NCI-H526 (cell line): Measurements from ENCODE around the gene TEX264.

Experiments
- DNase-seq, 2 experiments: peaks; one replicate each; lab custom pipeline; 2025; lab: John Stamatoyannopoulos, UW

TEX264 gene

DNA sequence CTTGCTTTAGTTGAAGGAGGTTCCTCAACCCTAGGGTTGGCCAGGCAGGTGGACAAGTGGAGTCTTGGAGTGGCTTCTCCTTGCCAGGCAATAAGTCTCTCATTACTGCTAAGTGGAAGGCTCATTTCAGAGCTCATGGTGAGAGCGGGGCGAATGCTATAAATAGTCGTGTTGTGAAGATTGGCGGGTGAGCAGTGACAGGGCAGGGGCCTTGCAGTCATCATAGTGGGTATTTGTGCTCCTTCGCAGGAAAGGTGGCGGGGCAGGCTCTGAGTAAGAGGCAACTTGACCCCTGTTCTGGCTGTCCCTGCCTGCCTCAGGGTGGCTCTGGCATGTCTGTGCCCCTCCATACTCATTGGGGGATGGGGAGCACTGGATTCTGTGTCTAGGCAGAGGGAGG, 27.2 kb downstream of the TEX264 start:
- no peak for DNase-seq

DNA sequence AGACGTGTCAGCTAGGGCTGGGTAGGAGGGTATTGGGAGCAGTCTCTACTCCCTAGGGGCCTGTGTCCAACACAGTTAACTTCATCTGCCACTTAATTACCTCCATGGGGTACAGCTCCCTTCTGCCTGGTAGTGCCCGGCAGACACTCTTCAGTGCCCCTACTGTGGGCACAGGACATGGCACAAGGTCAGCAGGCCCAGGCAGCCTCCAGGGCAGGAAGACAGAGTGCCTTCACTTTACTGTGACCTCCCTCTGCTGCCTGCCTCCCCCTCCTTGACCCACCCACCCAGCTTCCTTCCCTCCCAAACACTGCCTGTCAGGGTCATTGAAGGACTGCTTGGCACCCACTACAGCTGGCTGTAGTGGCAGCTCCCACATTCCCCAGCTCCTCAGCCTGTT, 29.4 kb downstream of the TEX264 start:
- DNase-seq = no peak

DNA sequence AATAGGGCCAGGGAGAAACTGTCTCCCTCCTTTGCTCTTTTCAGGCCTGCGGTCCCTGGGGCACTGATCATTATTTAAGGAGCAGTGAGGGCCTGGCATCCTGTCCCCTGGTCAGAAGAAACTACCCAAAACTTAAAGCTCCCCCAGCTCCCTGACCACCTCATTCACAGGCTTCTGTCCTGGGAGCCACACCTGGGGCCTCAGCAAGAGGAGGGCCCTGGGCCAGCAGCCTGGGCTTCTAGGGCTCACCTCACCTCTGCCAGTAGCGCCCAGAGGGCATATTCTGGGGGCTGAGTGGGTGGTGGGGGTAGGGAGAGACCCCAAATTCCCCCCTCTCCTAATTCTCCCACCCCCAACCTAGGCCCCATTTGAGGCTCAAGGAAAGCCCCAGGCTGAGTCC, 31.1 kb downstream of the TEX264 start:
- DNase-seq = no peak

DNA sequence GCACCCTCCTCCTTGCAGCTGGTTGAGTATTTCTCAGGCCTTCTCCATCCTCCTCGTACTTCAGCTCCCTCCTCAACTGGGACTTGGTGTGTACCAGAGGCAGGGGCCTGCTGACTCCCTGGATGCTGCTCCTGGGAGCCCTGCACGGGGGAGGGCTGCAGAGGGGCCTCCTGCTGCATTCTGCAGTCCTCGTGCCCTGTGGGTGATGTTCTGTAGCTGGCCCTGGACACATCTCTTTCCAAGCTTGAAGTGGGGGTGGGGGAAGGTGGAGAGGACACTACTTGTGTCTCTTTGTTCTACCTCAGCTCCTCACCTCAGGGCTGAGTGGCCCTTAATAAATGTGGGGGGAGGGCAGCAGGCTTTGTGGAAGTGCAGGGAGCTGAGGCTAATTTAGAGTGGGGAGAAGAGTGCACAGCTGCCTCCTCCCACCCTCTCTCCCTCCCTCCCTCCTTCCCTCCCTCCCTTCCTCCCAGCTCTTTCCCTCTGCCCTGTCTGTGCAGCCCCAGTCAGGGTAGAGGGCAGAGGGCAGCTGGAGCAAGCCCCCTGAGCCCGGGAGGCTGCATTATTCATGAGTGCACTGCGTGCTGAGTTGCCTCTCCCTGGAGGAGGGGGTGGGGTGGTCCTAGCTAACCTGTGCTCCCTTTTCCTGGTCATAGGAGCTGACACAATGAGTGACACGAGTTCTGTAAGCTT, 32.2 kb downstream of the TEX264 start:
- no peak for DNase-seq

DNA sequence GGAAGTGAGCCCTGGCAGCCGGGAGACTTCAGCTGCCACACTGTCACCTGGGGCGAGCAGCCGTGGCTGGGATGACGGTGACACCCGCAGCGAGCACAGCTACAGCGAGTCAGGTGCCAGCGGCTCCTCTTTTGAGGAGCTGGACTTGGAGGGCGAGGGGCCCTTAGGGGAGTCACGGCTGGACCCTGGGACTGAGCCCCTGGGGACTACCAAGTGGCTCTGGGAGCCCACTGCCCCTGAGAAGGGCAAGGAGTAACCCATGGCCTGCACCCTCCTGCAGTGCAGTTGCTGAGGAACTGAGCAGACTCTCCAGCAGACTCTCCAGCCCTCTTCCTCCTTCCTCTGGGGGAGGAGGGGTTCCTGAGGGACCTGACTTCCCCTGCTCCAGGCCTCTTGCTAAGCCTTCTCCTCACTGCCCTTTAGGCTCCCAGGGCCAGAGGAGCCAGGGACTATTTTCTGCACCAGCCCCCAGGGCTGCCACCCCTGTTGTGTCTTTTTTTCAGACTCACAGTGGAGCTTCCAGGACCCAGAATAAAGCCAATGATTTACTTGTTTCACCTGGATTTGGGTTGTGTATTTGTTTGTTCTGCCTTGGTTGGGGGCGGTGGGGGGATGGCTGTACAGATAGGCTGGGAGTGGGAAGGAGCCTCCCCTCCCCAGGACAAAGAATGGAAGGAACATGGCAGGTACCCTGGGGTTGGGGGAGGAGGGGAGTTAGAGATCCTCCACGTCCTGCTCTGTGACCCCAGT, 32.9 kb downstream of the TEX264 start:
- no peak for DNase-seq

DNA sequence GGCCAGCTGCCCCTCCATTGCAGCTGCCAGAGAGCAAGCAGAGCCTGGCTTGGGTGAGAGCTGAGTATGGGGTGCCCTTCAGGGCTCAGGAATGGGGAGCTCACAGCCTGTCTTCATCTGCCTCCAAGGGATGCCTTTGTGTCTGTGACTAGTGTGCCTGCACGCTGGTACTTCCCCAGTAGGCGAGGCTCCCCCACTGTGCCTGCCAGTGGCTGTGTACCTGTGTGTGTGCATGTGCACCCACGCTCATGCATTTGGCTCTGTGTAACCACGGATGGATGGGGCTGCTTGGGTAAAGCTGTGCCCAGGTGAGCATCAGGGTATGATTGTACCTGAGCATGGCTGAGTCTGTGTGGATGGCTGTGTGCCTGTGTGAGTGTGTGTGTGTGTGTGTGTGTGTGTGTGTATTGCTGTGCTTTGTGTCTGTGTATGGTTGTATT, 33.5 kb downstream of the TEX264 start:
- no peak for DNase-seq

DNA sequence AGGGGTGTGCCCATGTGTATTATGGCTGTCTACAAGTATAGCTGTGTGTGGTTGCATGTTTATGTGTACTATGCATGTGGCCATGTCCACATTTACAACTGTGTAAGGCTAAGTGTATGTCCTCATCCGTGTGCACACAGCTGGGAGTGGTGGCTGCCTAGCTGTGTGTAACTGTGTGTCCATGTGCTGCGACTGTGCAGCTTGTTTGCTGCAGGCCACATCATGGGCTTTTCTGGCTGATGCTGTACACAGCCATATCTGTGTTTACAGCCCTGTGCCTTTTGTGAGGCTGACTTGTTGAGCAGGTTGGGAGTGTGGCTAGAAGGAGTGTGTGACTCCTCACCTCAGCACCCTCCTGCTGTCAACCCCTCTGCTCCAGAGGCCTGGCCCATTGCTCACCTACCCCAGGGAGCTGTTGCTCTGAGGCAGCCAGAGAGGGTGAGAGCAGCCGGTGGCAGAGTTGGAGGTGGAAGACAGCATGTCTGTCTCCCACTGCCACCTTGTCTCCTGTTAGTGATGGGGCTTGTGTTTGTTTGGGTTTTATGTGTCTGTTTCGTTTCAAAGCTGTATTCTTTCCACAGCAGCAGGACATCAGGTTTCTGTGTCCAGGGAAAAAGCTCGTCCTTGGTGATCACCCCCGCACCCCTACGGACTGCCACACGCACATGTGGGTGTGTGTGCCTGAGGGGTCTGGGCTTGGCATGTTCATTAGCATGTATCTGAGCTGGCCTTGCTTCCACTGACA, 34.4 kb downstream of the TEX264 start:
- no peak for DNase-seq

DNA sequence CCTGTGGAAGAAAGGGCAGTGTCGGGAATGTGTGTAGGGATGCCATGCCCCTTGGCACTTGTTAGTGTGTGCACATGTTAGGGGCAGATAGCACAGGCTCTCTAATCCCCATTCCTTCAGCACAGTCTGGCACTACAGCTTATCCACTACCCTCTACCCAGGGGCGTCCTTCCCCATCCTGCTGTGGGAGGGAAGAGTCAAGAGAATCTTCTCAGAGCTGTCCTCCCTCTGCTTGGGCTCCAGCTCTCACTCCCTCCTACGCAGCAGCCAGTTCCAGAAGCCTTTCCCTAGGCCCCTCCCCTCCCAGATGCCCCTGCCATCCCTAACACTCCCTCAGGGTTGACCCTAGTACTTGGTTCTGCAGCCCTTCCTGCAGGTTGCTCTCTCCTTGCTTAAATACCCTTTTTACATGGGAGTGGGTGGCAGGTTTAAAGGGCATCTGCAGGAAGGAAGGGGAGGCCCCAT, 35.0 kb downstream of the TEX264 start:
- DNase-seq = peak in 1 of 2 experiments; percentile 20

DNA sequence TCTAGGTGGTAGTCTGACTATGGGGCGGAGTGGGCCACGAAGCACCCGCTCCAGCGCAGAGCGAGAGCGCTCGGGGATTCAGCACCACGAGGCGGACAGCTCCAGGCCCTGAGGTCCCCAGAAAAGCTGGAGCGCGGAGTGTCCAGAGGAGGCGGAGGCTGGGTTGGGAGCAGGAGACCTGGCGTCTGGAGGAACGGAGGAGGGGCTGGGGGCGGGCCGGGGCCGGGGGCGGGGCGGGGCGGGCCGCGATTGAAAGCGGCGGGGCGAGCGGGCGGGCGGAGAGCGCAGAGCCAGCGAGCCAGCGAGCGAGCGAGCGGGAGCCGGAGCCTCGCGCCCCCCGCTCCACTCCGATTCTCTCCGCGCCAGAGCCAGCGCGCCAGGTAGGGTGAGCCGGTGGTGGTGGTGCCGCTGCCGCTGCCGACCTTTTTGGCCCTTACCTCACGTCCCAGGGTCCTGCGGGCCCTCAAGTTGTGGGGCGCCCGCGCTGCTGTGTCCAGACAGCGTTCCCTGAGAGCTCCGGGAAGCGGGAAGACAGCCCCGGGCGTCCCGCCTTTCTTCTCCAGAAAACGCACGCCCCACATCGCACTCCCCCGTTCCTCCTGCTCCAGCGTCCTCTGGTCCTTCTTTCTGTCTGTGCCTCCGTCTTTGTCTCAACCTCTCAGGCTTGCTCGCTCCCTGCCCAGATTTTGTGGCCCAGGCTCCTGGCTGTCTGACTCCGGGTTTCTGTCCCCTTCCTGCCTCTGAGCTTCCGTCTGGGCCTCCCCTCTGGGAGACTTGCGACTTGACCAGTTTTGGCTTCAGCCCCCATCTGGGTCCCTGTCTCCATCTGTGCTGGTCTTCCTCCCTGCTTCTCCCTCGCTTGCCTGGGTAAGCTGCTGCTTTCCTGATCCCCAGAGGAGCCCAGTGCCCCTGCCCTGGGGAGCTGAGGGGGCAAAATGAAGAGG, 36.0 kb downstream of the TEX264 start, which contains the start of gene GRM2:
TSS of gene GRM2 (plus strand) at position 281 of the 944 bp plus-strand sequence. CDS start 1,916 bp downstream, outside the sequence.
- peak; percentile 29 to 88 for DNase-seq

DNA sequence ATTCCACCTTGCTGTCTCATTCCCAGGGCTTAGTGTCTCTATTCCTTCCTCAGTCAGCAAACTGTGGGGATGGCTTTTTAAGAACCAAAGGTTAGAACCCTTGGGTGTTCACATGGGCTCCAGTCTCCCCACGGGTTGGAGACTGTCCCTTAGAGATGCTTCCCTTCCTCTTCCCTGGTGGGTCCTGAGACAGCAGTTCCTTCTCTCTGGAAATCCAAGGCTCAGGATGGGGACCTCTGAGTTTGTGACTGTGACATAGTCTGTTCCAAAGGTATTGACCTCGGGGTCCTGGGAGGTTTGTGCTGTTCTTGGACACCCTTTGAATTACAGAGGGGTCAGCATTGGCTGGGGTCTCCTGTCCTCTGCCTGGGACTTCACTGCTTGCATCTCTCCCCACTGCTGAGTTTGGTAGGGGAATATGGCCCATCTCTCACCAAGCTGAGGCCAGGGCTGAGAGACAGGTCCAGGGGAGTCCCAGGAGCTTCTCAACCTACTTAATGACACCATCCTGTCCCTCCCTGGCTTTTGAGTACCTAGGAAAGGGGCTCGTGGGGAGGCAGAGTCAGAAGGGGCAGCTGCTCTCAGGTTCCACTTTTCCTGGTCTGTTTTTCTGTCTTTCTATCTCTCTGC, 37.3 kb downstream of the TEX264 start:
- DNase-seq = no peak

DNA sequence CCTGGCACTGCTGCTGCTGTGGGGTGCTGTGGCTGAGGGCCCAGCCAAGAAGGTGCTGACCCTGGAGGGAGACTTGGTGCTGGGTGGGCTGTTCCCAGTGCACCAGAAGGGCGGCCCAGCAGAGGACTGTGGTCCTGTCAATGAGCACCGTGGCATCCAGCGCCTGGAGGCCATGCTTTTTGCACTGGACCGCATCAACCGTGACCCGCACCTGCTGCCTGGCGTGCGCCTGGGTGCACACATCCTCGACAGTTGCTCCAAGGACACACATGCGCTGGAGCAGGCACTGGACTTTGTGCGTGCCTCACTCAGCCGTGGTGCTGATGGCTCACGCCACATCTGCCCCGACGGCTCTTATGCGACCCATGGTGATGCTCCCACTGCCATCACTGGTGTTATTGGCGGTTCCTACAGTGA, 38.0 kb downstream of the TEX264 start:
- DNase-seq = peak in 1 of 2 experiments; percentile 56

DNA sequence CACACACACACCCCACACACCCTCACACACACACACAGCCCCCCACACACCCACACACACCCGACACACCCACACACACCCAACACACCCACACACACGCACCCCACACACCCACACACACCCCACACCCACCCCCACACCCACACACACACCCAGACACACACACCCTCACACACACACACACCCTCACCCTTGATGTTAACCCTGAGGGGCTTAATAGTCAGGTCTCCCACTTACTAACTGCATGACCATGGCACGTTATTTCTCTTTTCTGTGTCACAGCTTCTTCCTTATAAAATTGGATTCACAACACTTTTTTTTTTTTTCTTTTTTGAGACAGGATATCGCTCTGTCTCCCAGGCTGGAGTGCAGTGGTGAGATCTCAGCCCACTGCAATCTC, 38.6 kb downstream of the TEX264 start:
- no peak for DNase-seq

DNA sequence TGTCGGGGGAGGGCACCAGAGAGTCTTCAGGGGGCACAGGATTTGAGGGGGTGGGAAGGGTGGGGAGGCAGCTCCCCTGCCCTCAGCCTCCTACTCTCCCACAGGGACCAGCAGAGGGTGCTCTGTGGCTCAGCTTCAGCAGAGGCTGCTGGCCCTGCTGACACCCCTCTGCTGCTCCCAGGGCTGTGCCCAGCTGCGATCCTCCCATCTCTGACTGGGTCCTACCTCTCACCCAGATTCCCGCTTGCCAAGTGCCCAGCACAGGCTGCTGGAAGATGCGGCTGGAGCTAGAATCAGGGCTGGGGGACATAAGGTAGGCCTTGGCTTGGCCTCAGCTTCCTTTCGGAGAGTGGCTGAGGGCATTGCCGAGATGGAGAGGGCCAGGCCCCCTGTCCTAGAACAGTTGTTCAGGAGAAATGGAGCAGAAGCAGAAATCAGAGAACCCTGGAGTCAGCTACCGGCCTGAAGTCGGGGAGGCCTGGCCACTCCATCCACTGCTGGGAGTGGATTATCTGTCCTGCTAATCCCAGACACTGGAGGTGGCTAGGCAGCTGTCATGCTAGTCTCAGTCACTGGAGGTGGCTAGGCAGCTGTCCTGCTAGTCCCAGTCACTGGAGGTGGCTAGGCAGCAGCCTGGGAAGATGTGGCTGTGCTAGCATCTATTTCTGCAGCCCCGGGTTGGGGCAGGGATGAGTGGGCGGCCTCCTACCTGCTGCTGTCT, 39.7 kb downstream of the TEX264 start:
- peak in 1 of 2 experiments; percentile 33 for DNase-seq

DNA sequence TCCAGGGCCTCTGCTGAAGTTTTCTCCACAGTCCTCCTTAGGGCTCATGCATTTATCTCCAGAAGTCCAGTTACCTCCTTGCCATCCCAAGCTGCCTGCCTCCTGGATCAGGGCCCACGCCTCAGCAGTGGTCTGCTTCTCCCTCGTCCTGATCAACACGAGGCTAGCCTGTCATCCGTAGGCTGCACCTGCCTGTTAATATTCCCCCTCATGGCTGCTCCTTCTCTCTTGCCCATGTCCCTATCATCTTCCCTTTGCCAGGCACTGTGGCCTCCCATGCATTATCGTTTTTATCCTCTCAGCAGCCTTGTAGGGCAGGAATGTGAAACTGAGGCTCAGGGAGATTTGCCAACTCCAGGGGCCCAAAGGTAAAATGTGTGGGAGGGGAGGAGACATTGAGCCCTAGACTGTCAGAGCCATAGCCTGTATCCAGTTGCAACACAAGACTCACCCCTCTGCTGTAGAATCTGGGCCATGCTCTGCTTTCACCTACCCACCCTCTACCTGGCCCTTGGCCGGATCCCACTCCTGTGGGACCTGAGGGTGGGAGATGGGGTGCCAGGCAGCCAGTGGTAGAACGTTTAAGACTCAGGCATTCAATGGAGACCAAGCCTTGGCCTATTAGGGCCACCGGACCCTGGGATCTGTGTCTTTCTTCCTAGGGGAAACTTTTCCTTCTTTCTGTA, 40.4 kb downstream of the TEX264 start:
- no peak for DNase-seq

DNA sequence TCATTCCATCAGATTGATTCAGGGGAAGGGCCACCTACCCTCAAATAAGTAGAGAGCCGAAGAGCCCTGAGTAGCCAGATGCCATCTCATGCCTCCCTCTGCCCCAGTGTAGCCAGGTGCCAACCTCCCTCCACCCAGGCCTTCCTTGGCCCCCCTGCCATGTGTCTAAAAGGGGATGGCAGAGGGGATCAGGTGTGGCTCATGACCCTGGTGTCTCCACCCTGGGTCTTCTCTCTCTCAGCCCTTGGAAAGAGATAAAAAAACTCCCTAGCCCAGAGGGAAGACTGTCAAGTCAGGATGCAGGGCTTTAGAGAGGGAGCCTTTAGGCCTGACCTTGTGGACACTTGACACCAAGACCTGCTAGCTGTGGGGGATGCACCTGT, 41.0 kb downstream of the TEX264 start:
- no peak for DNase-seq

DNA sequence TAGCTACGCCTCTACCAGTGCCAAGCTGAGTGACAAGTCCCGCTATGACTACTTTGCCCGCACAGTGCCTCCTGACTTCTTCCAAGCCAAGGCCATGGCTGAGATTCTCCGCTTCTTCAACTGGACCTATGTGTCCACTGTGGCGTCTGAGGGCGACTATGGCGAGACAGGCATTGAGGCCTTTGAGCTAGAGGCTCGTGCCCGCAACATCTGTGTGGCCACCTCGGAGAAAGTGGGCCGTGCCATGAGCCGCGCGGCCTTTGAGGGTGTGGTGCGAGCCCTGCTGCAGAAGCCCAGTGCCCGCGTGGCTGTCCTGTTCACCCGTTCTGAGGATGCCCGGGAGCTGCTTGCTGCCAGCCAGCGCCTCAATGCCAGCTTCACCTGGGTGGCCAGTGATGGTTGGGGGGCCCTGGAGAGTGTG, 41.5 kb downstream of the TEX264 start:
- no peak for DNase-seq

DNA sequence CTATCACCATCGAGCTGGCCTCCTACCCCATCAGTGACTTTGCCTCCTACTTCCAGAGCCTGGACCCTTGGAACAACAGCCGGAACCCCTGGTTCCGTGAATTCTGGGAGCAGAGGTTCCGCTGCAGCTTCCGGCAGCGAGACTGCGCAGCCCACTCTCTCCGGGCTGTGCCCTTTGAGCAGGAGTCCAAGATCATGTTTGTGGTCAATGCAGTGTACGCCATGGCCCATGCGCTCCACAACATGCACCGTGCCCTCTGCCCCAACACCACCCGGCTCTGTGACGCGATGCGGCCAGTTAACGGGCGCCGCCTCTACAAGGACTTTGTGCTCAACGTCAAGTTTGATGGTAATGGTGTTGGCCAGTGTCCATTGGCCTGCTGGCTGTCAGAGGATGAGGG, 41.9 kb downstream of the TEX264 start:
- no peak for DNase-seq

DNA sequence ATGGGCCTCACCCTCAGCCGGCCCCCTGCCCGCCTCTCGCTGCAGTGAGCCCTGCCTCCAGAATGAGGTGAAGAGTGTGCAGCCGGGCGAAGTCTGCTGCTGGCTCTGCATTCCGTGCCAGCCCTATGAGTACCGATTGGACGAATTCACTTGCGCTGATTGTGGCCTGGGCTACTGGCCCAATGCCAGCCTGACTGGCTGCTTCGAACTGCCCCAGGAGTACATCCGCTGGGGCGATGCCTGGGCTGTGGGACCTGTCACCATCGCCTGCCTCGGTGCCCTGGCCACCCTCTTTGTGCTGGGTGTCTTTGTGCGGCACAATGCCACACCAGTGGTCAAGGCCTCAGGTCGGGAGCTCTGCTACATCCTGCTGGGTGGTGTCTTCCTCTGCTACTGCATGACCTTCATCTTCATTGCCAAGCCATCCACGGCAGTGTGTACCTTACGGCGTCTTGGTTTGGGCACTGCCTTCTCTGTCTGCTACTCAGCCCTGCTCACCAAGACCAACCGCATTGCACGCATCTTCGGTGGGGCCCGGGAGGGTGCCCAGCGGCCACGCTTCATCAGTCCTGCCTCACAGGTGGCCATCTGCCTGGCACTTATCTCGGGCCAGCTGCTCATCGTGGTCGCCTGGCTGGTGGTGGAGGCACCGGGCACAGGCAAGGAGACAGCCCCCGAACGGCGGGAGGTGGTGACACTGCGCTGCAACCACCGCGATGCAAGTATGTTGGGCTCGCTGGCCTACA, 44.4 kb downstream of the TEX264 start:
- no peak for DNase-seq

DNA sequence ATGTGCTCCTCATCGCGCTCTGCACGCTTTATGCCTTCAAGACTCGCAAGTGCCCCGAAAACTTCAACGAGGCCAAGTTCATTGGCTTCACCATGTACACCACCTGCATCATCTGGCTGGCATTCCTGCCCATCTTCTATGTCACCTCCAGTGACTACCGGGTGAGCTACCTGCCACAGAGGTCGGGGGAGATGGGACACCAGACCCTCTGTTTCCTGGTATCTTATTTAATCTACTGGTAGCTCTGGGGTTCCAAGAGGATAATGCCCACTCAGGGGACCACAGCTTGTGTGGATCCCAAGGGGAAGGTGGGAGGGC, 44.9 kb downstream of the TEX264 start:
- DNase-seq = no peak
